Left lobe of liver (tissue), 2 donors: ENCODE results near the gene MTARC1. TPM values are rescaled to one million over a fixed set of nuclear protein-coding genes. Genes with fewer than 3 reads are reported as not detected.

Experiments
- ATAC-seq: fragments of 200-7000 bp; cut with Tn5 transposase; one replicate; pipeline ENCODE4 v1.9.1; 2020; ENCODE audit warnings: mild to moderate bottlenecking, moderate library complexity
- DNase-seq: peaks from one replicate; pipeline ENCODE4 v3.0.0-alpha.2; 2020; ENCODE audit warnings: low spot score
- total RNA-seq: library from RNA; stranded (reverse); gene quantifications from one replicate; pipeline ENCODE4 v1.2.1, GENCODE V29; 2021
- donor health status: DM: no; HTN: no; CAD: no; lungs with moderate emphysema.
- donor health status: DM: no; HTN: yes; CAD: no.

MTARC1 gene
- total RNA-seq, 1 donor from 2014 or later = 77.4 TPM

DNA sequence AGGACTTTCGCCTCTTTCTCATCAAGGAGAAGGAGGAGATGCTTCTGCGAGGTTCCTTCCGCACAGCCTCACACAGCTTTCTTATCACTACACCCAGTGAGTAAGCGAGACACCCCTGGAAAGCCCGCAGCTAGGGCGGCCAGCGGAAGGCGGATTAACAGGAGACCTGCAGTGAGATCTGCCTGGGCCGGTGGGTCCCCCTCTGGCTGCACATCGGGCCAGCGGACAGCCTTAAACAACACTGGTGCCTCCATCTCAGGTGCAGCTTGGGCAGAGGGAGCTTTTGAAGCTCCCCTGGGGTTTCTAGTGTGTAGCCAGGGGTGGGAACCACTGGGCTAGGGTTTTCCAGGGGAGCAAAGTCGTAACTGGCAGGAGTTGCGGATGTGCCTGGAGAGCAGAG is 17.5 kb upstream of the MTARC1 start:
- DNase-seq (no peak), ATAC-seq (no peak)

DNA sequence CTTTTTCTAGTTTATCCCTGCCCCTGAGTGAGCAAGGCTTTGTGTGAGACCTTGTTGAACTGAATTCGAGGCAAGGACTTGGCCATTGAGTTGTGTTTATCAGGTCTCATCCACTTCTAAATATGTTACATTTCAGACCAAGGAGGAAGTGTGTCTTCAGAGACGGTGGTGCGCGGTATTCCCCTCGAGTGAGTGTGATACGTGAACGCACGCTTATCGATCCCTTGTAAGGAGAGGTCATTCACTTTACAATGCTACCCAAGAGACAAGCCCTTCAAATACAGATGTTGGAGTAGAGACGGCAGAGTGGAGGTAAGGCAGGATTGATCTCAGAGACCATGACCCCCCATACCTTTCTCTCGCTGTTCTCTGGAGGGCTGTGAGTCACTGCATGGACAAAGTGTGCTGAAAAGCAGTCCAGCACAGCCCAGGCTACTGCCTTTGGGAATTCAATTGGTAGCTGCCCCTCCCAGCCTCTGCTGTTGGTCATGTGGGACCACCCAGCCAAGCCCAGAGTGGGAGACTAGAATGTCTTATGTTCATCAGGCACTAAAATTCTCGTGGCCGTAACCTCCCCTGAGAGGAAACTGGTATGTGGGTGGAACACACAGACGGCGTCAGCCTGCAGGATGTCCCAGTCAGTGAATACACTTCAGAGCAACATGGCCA is 16.3 kb upstream of the MTARC1 start:
- no peak for ATAC-seq
- no peak for DNase-seq

DNA sequence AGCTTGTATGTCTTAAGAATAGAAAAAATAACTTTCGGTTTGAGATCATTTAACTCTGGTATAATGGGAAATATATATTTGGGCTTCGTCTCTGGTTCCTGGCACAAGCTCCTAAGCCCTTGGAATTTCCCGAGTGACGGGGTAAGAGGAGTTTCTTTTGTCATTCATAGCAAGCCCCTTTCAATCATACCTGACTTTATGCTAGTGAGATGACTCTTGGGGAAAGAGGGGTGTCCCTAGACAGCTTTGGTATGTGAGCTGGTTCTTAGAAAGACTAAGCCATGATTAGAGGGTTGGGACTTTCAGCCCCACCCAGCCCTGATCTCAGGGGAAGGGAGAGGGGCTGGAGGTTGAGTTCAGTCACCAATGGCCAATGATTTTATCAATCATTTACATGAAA is 13.9 kb upstream of the MTARC1 start:
- ATAC-seq = no peak
- no peak for DNase-seq

DNA sequence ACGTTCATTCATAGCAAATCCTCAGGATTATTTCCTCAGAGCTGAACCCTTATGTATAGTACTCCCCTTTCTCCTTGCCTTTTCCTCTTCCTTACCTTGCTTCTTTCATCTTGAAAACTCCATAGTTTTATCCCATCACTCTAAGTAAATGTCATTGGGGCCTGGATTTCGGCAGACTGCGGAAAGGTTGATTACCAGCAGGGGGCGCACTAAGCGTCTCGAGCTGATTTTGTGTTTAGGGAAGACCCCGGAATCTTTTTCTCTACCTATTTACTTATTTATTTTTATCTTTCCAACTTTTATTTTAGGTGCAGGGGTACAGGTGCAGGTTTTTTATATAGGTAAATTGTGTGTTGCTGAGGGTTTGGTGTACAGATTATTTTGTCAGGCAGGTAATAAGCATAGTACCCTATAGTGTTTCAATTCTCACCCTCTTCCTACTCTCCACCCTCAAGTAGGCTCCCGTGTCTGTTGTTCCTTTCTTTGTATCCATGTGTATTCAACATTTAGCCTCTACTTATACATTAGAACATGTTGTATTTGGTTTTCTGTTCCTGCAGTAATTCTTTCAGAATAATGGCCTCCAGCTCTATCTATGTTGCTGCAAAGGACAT is 11.4 kb upstream of the MTARC1 start:
- ATAC-seq (peak; percentile 54), DNase-seq (no peak)

- no peak for ATAC-seq
These were observed 10.5 kb upstream of the MTARC1 start for GRCh38 chr1:220776254-220776653.

DNA sequence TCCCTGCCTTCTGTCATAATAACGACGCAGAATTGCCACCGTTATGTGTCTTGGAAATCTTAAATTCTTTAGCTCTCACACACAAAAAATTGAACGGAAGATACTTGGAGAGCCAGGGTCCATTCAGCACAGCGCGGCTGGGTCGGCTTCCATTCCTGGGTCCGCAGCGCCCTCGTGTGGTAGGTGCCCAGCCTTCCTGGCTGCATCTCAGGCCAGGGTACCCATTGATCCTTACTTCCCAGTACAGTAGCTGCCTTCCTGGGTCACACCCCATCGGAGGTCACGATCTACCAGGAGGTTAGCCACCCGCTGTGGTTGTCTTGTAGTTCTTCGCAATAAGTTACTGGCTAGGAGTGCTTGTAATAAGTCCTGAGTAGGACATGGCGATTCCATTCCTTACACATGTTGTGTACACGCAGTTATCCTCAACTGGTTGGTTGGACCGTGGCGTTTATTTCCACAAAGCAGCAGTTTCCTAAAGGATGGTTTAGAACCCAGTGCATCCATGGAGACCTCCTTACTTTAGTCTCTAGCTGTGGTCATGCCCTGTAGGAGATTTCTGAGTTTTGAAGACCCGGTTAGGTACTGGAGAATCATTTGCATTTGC is 9.9 kb upstream of the MTARC1 start:
- peak; percentile 85 for DNase-seq
- peak; percentile 96 for ATAC-seq

More at GRCh38 chr1:220776254-220776653, 10.5 kb upstream of the MTARC1 start:
- DNase-seq = no peak

GRCh38 chr1:220783453-220783852 is 3.3 kb upstream of the MTARC1 start:
- ATAC-seq = no peak
- DNase-seq = no peak

DNA sequence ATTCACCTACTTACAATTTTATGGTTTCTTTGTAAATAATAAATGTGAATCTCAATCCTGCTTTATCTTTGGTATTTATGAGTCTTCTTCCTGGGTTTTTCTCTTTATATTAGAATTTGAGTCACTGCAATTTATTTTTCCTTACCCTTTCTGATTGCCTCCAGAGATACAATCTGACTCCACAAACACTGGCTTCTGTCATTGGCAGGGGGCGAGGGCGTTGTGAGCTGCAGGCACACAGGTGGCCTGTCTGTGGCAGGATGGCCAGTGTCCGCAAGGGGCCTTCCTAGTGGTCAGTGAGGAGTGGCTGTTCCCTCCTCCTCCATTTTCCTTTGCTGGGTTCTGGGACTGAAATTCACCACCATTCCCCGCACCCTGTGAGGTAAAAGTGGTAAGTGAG is 2.0 kb upstream of the MTARC1 start:
- ATAC-seq (no peak), DNase-seq (no peak)

- ATAC-seq = peak; percentile 15
- DNase-seq = no peak
These were observed 1.3 kb upstream of the MTARC1 start for GRCh38 chr1:220785166-220786056.

- DNase-seq (no peak), ATAC-seq (peak; percentile 40)
These were observed 716 bp upstream of the MTARC1 start for GRCh38 chr1:220786057-220786336.

DNA sequence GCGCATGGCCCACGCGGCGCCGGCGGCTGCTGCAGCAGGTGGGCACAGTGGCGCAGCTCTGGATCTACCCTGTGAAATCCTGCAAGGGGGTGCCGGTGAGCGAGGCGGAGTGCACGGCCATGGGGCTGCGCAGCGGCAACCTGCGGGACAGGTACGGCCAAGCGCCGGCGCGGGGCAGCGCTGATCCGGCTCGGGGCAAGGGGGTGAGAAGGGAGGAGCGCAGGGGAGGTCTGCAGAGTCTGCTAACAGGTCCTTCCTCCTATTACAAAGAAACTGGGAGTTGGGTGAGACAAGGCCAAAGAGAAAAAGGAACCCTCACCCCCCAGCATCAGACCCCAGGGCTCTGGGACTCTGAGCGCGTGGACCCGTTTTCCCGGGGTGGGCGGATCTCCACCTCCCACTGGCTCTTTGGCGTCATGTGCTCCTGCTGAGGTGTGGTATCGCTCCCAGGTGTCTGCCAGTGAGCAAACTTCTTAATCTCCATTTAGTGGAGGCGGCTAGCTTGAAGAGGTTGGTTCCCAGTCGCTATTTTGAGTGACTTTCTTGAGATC is 431 bp downstream of the MTARC1 start:
- peak; percentile 89 for DNase-seq
- peak; percentile 67 for ATAC-seq

DNA sequence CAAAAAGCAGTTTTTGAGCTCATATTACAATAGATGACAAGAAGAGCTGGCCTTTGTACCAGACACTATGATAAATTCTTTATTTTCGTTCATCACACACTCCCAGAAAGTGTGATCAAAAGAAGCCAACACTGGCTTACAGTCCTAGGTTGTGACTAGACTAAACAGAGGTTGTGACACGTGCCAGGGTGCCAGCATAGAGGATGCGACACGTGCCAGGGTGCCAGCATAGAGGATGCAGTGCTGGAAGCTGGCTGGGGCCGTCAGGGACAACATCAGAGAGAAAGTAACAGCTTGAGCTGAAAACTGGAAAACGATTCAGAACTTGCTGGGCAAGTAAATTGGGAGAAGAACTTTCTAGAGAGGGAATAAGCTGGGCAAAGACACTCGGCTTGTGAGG is 2.2 kb downstream of the MTARC1 start:
- DNase-seq = peak; percentile 88
- ATAC-seq = peak; percentile 25

- DNase-seq (no peak), ATAC-seq (no peak)
These were observed 2.9 kb downstream of the MTARC1 start for GRCh38 chr1:220789532-220790147.

- peak; percentile 75 for DNase-seq
- peak; percentile 2 for ATAC-seq
These were observed 4.6 kb downstream of the MTARC1 start for GRCh38 chr1:220791285-220791684.

DNA sequence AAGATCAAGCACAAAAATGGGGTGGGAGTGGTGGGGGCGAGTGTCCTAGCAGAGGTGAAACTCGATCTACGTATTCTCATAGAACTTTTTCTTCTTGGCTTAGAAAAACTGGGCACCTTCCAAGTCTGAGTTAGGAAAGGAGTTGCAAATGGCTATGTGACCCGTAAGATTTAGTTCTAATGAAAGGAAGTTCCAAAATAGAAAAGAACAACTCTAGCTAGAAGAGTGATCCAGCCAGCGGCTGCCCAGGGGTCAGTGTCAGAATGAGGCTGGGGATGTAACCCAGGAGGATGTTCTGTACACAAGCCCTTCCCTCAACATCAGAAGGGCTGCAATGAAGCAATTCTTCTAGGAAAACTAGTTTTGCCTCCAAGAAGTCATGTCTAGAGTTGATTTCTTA is 5.2 kb downstream of the MTARC1 start:
- no peak for ATAC-seq
- no peak for DNase-seq

DNA sequence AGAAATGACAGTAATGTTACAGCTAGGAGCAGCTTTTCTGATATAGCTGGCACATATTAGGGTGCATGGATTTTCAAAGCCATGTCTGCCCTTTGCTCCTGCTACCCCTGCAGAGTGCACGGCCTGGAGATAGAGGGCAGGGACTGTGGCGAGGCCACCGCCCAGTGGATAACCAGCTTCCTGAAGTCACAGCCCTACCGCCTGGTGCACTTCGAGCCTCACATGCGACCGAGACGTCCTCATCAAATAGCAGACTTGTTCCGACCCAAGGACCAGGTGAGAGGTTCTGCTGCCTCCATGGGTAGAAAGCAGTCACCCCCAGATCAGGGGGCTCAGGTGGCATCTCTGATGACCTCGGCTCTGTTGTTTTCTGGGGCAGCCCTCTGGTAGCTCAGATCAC is 9.8 kb downstream of the MTARC1 start:
- peak; percentile 72 for DNase-seq
- ATAC-seq = peak; percentile 96

GRCh38 chr1:220797044-220797443 is 10.3 kb downstream of the MTARC1 start:
- ATAC-seq = no peak
- no peak for DNase-seq

GRCh38 chr1:220797553-220797952 is 10.8 kb downstream of the MTARC1 start:
- DNase-seq = no peak
- no peak for ATAC-seq

GRCh38 chr1:220798338-220798737 is 11.6 kb downstream of the MTARC1 start:
- DNase-seq = no peak
- no peak for ATAC-seq

DNA sequence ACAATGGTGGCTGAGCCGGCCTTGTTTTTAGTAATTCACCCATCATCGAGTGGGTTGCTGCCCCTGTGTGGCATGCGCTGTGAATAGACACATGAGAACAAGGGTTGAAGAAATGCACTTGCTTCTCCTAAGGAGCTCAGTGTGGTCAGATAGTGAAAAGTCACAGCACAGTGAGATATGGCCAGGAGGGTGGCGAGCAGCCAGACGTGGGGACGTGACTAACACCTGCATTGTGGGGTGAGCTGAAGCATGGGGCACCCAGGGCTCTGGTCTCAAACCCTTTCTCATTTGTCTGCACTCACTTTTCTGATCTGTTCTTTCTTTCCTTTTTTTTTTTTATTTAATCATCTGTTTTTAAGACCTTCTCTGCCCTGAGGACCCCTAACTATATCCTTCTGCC is 13.5 kb downstream of the MTARC1 start:
- ATAC-seq = no peak
- DNase-seq = no peak
